ENCODE measurements around the gene TMEM128. TPM values are rescaled to one million over a fixed set of nuclear protein-coding genes. Genes with fewer than 3 reads are reported as not detected.
"Not testable (repeated sequence)": the region's sequence is repeated elsewhere in the genome, so short reads cannot be mapped to it uniquely, and the experiment has no call there.

TMEM128 gene
- total RNA-seq, 1 donor from 2014 or later, result 20.0 TPM

DNA sequence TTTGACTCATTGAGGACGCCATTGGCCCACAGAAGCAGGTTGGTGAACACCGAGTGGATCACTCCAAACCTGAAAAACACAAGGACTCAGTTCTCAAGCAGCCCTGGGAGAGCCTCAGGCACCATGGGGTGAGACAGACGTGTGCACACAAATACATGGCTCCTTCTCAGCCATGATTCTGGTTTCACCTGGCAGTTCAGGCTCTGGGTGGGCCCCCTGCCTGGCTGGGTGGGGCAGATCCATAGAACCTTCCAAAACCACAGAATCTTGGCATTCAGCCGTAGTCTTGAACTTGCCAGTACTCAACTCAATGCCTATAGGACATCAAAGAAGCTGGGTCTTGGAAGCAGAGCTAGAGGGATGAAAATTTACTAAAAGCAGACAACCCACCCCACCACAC lies 45.5 kb downstream of the TMEM128 start:
- Histone ChIP-seq H3K27me3 (ENCODE audit: control insufficient read depth, insufficient read depth, low read length) (peaks cover 1% of the 10 kb centered on the region), H3K36me3 (ENCODE audit: control insufficient read depth, insufficient read depth, low read length) (no peaks in the 10 kb centered on the region), H3K4me3 (ENCODE audit: low read depth, low read length) (no peak overlapping the region)
- DNase-seq (ENCODE audit: low read depth), result no peak
- FAIRE-seq, result no peak
- TF ChIP-seq, protein P1, sequence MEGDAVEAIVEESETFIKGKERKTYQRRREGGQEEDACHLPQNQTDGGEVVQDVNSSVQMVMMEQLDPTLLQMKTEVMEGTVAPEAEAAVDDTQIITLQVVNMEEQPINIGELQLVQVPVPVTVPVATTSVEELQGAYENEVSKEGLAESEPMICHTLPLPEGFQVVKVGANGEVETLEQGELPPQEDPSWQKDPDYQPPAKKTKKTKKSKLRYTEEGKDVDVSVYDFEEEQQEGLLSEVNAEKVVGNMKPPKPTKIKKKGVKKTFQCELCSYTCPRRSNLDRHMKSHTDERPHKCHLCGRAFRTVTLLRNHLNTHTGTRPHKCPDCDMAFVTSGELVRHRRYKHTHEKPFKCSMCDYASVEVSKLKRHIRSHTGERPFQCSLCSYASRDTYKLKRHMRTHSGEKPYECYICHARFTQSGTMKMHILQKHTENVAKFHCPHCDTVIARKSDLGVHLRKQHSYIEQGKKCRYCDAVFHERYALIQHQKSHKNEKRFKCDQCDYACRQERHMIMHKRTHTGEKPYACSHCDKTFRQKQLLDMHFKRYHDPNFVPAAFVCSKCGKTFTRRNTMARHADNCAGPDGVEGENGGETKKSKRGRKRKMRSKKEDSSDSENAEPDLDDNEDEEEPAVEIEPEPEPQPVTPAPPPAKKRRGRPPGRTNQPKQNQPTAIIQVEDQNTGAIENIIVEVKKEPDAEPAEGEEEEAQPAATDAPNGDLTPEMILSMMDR (IDR thresholded peaks at IDR 0.05; ENCODE audit: insufficient read depth, low read length, severe bottlenecking), result no peak

DNA sequence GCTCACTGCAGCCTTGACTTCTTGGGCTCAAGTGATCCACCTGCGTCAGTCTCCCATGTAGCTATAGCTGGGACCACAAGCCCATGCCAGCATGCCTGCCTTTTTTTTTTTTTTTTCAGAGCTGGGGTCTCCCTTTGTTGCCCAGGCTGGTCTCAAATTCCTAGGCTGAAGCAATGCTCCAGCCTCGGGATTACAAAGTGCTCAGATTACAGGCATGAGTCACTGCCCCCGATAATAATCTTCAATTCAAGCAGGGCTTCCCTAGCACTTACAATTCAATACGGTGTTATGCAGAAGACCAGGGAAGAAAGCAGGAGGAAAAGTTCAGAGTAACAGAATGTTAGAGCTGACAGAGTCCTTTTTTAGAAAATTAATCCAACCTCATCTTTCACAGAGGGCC lies 47.4 kb downstream of the TMEM128 start:
- no peak for DNase-seq (ENCODE audit: low read depth)
- no peaks in the 10 kb centered on the region for H3K36me3 ChIP-seq (ENCODE audit: control insufficient read depth, insufficient read depth, low read length)
- TF ChIP-seq, protein P1 (IDR thresholded peaks at IDR 0.05; ENCODE audit: insufficient read depth, low read length, severe bottlenecking), result no peak
- H3K4me3 ChIP-seq (ENCODE audit: low read depth, low read length), result no peak overlapping the region
- no peak for FAIRE-seq
- H3K27me3 ChIP-seq (ENCODE audit: control insufficient read depth, insufficient read depth, low read length), result peaks cover 1% of the 10 kb centered on the region

DNA sequence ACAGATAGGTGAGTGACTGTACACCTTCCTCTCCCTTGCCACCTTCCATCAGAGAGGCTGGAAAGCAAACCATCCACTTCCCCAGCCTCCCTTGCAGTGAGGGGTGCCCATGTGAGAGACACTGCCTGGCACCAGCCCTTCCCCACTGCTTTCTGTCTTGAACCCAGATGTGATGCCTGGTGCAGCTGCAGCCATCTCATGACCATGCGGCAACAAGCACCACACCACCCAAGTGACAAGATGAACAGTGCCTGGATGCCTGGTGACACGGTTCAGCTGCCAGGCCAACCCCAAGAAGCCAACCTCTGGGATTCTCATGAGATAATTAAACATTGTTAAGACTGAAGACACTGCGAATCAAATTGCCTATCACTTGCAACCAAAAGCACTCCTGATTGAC lies 52.7 kb downstream of the TMEM128 start:
- DNase-seq (ENCODE audit: low read depth), result no peak
- TF ChIP-seq, protein P1 (IDR thresholded peaks at IDR 0.05; ENCODE audit: insufficient read depth, low read length, severe bottlenecking), result no peak
- Histone ChIP-seq H3K27me3 (ENCODE audit: control insufficient read depth, insufficient read depth, low read length) (no peaks in the 10 kb centered on the region), H3K36me3 (ENCODE audit: control insufficient read depth, insufficient read depth, low read length) (no peaks in the 10 kb centered on the region), H3K4me3 (ENCODE audit: low read depth, low read length) (no peak overlapping the region)
- no peak for FAIRE-seq

DNA sequence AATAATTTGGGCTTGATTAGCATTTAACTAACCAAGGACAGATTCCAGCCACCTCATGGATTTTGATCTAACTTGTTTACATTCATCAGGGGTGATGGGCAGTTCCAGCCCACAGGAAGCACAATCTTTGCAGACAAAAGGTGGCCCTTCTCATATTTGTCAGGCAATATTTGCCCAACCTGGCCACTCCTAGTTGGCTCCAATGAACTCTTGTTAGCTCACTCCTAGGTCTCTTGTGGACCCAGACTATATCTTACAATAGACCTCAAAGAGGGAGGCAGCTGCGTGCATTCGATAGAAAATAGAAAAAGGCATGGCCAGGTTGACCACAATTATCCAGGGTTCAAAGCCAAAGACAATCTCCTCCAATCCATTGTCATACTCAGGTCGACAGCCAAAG lies 59.5 kb downstream of the TMEM128 start:
- FAIRE-seq; H3K36me3 ChIP-seq (ENCODE audit: control insufficient read depth, insufficient read depth, low read length); H3K27me3 ChIP-seq (ENCODE audit: control insufficient read depth, insufficient read depth, low read length); H3K4me3 ChIP-seq (ENCODE audit: low read depth, low read length); DNase-seq (ENCODE audit: low read depth): not testable (repeated sequence)

Other genes starting within 250 kb of the TMEM128 start
- not detected in 2 replicates for gene OTOP1, start 21.3 kb downstream of the TMEM128 start, total RNA-seq
- 18.3 and 25.3 TPM in 2 replicates for gene LYAR, start 41.9 kb upstream of the TMEM128 start, total RNA-seq
- 3.1 and 3.9 TPM in 2 replicates for gene ZBTB49, start 42.0 kb upstream of the TMEM128 start, total RNA-seq
- gene NSG1, start 138.9 kb upstream of the TMEM128 start, total RNA-seq, result 2.4 and 4.1 TPM in 2 replicates

All from bronchial epithelial cell (primary cell).